Mesenchymal stem cell (in vitro differentiated cells and primary cell): Measurements from ENCODE around the gene FOXN3.

Experiments used
- DNase-seq: peaks from one replicate; pipeline ENCODE4 v3.0.0-alpha.2; 2013
- H2AFZ ChIP-seq: one replicate; pipeline ENCODE4 v1.6.1; 2013; ENCODE audit warnings: low read depth, mild to moderate bottlenecking, control low read depth, inconsistent platforms, low read length, moderate library complexity
- H2AK5ac ChIP-seq: 2 replicates; pipeline ENCODE4 v1.6.1; 2013; ENCODE audit warnings: low read length, moderate library complexity, mild to moderate bottlenecking, inconsistent platforms; ENCODE audit not compliant: severe bottlenecking
- H2BK120ac ChIP-seq: one replicate; pipeline ENCODE4 v1.6.1; 2013; ENCODE audit warnings: low read depth, mild to moderate bottlenecking, inconsistent platforms, low read length, moderate library complexity
- H2BK12ac ChIP-seq, 2 experiments: one replicate each; pipeline ENCODE4 v1.6.1; 2013; ENCODE audit warnings: inconsistent platforms in 2 of 2, low read length in 2 of 2, mild to moderate bottlenecking in 2 of 2, moderate library complexity in 2 of 2, control low read depth in 1 of 2
- H2BK15ac ChIP-seq: one replicate; pipeline ENCODE4 v1.6.1; 2013; ENCODE audit warnings: mild to moderate bottlenecking, low read depth, inconsistent platforms; ENCODE audit not compliant: poor library complexity, severe bottlenecking
- H2BK5ac ChIP-seq: 2 replicates; pipeline ENCODE4 v1.6.1; 2013; ENCODE audit warnings: low read depth, mild to moderate bottlenecking, low read length, control low read depth, inconsistent platforms; ENCODE audit not compliant: poor library complexity, severe bottlenecking
- H3K14ac ChIP-seq, 2 experiments: one replicate each; pipeline ENCODE4 v1.6.1; 2013; ENCODE audit warnings: inconsistent platforms in 2 of 2, low read length in 2 of 2, control low read depth in 1 of 2, mild to moderate bottlenecking in 1 of 2, moderate library complexity in 1 of 2
- H3K18ac ChIP-seq, 2 experiments: one replicate each; pipeline ENCODE4 v1.6.1; 2013; ENCODE audit warnings: inconsistent platforms in 2 of 2, low read length in 2 of 2, control low read depth in 1 of 2, low read depth in 1 of 2, mild to moderate bottlenecking in 1 of 2
- H3K23ac ChIP-seq, 2 experiments: one replicate each; pipeline ENCODE4 v1.6.1; 2013; ENCODE audit warnings: inconsistent platforms in 2 of 2, low read length in 2 of 2, mild to moderate bottlenecking in 2 of 2, moderate library complexity in 2 of 2, control low read depth in 1 of 2
- H3K27ac ChIP-seq: 2 replicates; pipeline ENCODE4 v1.5.1; 2013; ENCODE audit warnings: mild to moderate bottlenecking, moderate library complexity, low read length, control low read depth, inconsistent platforms; ENCODE audit not compliant: poor library complexity, severe bottlenecking
- H3K27me3 ChIP-seq, 2 experiments: 2 replicates each; pipeline versions ENCODE4 v1.6.1 to v1.7.0; 2013; ENCODE audit warnings: low read length in 2 of 2, mild to moderate bottlenecking in 2 of 2, moderate library complexity in 2 of 2, control low read depth in 1 of 2, inconsistent platforms in 1 of 2; ENCODE audit not compliant: control insufficient read depth in 1 of 2, insufficient read depth in 1 of 2
- H3K36me3 ChIP-seq, 2 experiments: 2 replicates each; pipeline versions ENCODE4 v1.6.1 to v1.7.0; 2013; ENCODE audit warnings: low read length in 2 of 2, control low read depth in 1 of 2, inconsistent platforms in 1 of 2, low read depth in 1 of 2, mild to moderate bottlenecking in 1 of 2; ENCODE audit not compliant: insufficient read depth in 2 of 2, control insufficient read depth in 1 of 2
- H3K4ac ChIP-seq, 2 experiments: one replicate each; pipeline ENCODE4 v1.6.1; 2013; ENCODE audit warnings: inconsistent platforms in 2 of 2, low read length in 2 of 2, mild to moderate bottlenecking in 2 of 2, moderate library complexity in 2 of 2, control low read depth in 1 of 2, low read depth in 1 of 2
- H3K4me1 ChIP-seq: 2 replicates; pipeline ENCODE4 v1.6.1; 2013; ENCODE audit warnings: low read depth, low read length, control low read depth; ENCODE audit not compliant: control insufficient read depth, insufficient read depth
- H3K4me2 ChIP-seq: 2 replicates; pipeline ENCODE4 v1.6.1; 2013; ENCODE audit warnings: low read length, mild to moderate bottlenecking, inconsistent platforms; ENCODE audit not compliant: poor library complexity, severe bottlenecking
- H3K4me3 ChIP-seq, 2 experiments: 2 replicates each; pipeline versions ENCODE4 v1.5.1 to v1.7.0; 2013; ENCODE audit warnings: low read length in 2 of 2, mild to moderate bottlenecking in 2 of 2, control low read depth in 1 of 2, low read depth in 1 of 2; ENCODE audit not compliant: insufficient read depth in 1 of 2
- H3K79me1 ChIP-seq: replicated peaks from 2 replicates; pipeline ENCODE4 v1.6.1; 2013; ENCODE audit warnings: mild to moderate bottlenecking, control low read depth, low read length, inconsistent platforms; ENCODE audit not compliant: poor library complexity, severe bottlenecking
- H3K9ac ChIP-seq: 2 replicates; pipeline ENCODE4 v1.7.0; 2013; ENCODE audit warnings: mild to moderate bottlenecking, low read length, moderate library complexity
- H3K9me3 ChIP-seq: 2 replicates; pipeline ENCODE4 v1.7.0; 2013; ENCODE audit warnings: mild to moderate bottlenecking, low read length; ENCODE audit not compliant: control insufficient read depth
- H4K8ac ChIP-seq: one replicate; pipeline ENCODE4 v1.6.1; 2013; ENCODE audit warnings: inconsistent platforms, mild to moderate bottlenecking, low read length, moderate library complexity
- H4K91ac ChIP-seq: one replicate; pipeline ENCODE4 v1.6.1; 2013; ENCODE audit warnings: mild to moderate bottlenecking, low read length, inconsistent platforms
- whole genome bisulfite sequencing: methylation state at CpG from one replicate; pipeline ENCODE4 v1.1.7; 2013; ENCODE audit warnings: mixed read lengths; 5-methylcytosine and 5-hydroxymethylcytosine counted together

FOXN3 gene

GRCh38 chr14:89422952-89423345 lies 5.9 kb upstream of the FOXN3 start:
- Histone ChIP-seq H3K9me3 (no peaks in the 10 kb centered on the region), H3K18ac (no peak overlapping the region), H3K4me3 (no peak overlapping the region), H3K4me2 (no peak overlapping the region), H3K4me1 (peaks cover 8% of the 10 kb centered on the region), H3K4ac (no peak overlapping the region), H2BK15ac (no peak overlapping the region), H3K27me3 (no peaks in the 10 kb centered on the region), H4K8ac (peak overlapping the region; percentile 22), H3K79me1 (peaks cover 13% of the 10 kb centered on the region), H2BK5ac (no peak overlapping the region), H3K9ac (no peak overlapping the region), H2AK5ac (no peak overlapping the region), H3K14ac (no peak overlapping the region), H2BK120ac (no peak overlapping the region), H4K91ac (no peak overlapping the region), H2AFZ (no peak overlapping the region), H3K27ac (no peak overlapping the region), H2BK12ac (no peak overlapping the region), H3K23ac (no peak overlapping the region), H3K36me3 (peaks cover 2 to 5% of the 10 kb centered on the region in 2 experiments)
- DNase-seq = no peak
- WGBS = 89% methylated on average over 2 of the region's 5 CpGs

GRCh38 chr14:89422181-89422951 lies 5.3 kb upstream of the FOXN3 start:
- Histone ChIP-seq H2BK120ac (no peak overlapping the region), H3K27me3 (no peaks in the 10 kb centered on the region), H3K4me1 (peaks cover 14% of the 10 kb centered on the region), H2BK12ac (no peak overlapping the region), H2AK5ac (peak overlapping the region; percentile 61), H3K4me2 (no peak overlapping the region), H3K79me1 (peaks cover 14% of the 10 kb centered on the region), H3K9me3 (no peaks in the 10 kb centered on the region), H3K36me3 (peaks cover 2 to 5% of the 10 kb centered on the region in 2 experiments), H2AFZ (no peak overlapping the region), H4K91ac (no peak overlapping the region), H3K4ac (no peak overlapping the region), H3K14ac (no peak overlapping the region), H2BK5ac (no peak overlapping the region), H3K18ac (no peak overlapping the region), H3K9ac (no peak overlapping the region), H3K23ac (no peak overlapping the region), H4K8ac (no peak overlapping the region), H2BK15ac (no peak overlapping the region), H3K4me3 (no peak overlapping the region), H3K27ac (no peak overlapping the region)
- WGBS = 72% methylated on average over 11 of the region's 11 CpGs
- no peak for DNase-seq

DNA sequence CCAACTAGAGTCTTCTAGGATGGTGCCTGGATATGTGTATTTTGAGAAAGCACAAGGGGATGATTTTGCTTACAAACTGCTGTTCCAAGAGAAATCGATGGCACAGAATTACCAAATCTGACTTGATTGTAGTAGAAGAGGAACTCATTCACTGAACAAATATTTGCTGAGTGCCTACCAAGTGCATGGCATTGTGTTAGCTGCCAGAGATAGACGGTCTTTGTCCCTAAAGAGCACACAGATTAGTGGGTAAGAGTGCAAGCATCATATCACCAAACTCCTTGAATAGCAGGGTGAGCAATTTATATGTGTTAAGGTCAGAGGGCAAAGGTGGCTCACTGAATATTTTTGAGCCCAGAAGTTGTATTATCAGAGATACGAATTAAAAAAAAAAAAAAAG lies 3.5 kb upstream of the FOXN3 start:
- Histone ChIP-seq H3K4me1 (peaks cover 13% of the 10 kb centered on the region), H3K4me3 (no peak overlapping the region), H3K27me3 (no peaks in the 10 kb centered on the region), H3K79me1 (peaks cover 18% of the 10 kb centered on the region), H3K27ac (no peak overlapping the region), H3K9me3 (no peaks in the 10 kb centered on the region), H2AFZ (no peak overlapping the region), H3K18ac (no peak overlapping the region), H4K91ac (no peak overlapping the region), H2BK120ac (no peak overlapping the region), H3K36me3 (peaks cover 2 to 5% of the 10 kb centered on the region in 2 experiments), H2BK5ac (no peak overlapping the region), H2BK12ac (no peak overlapping the region), H3K4me2 (no peak overlapping the region), H2AK5ac (no peak overlapping the region), H4K8ac (no peak overlapping the region), H3K4ac (no peak overlapping the region), H3K9ac (no peak overlapping the region), H2BK15ac (no peak overlapping the region), H3K14ac (peak overlapping the region in 1 of 2 experiments; percentile 44), H3K23ac (no peak overlapping the region)
- WGBS = 98% methylated on average over 3 of the region's 3 CpGs
- no peak for DNase-seq

- Histone ChIP-seq H3K4me1 (peaks cover 13% of the 10 kb centered on the region), H3K79me1 (peaks cover 18% of the 10 kb centered on the region), H2BK5ac (no peak overlapping the region), H2AFZ (no peak overlapping the region), H3K4ac (no peak overlapping the region), H3K4me2 (no peak overlapping the region), H3K4me3 (no peak overlapping the region), H2AK5ac (no peak overlapping the region), H3K18ac (no peak overlapping the region), H2BK15ac (no peak overlapping the region), H3K27me3 (no peaks in the 10 kb centered on the region), H2BK12ac (no peak overlapping the region), H3K36me3 (peaks cover 2 to 5% of the 10 kb centered on the region in 2 experiments), H3K9ac (no peak overlapping the region), H2BK120ac (no peak overlapping the region), H3K9me3 (no peaks in the 10 kb centered on the region), H4K91ac (no peak overlapping the region), H3K14ac (no peak overlapping the region), H3K23ac (no peak overlapping the region), H3K27ac (no peak overlapping the region), H4K8ac (no peak overlapping the region)
- 100% methylated on average over 4 of the region's 6 CpGs for WGBS
- DNase-seq = no peak
Observed at GRCh38 chr14:89419973-89420482, 3.0 kb upstream of the FOXN3 start.
